ENCODE results near the gene OVOL1.

OVOL1 gene

GRCh38 chr11:65773784-65774411, 13.0 kb upstream of the OVOL1 start:
- TF ChIP-seq, protein P1, sequence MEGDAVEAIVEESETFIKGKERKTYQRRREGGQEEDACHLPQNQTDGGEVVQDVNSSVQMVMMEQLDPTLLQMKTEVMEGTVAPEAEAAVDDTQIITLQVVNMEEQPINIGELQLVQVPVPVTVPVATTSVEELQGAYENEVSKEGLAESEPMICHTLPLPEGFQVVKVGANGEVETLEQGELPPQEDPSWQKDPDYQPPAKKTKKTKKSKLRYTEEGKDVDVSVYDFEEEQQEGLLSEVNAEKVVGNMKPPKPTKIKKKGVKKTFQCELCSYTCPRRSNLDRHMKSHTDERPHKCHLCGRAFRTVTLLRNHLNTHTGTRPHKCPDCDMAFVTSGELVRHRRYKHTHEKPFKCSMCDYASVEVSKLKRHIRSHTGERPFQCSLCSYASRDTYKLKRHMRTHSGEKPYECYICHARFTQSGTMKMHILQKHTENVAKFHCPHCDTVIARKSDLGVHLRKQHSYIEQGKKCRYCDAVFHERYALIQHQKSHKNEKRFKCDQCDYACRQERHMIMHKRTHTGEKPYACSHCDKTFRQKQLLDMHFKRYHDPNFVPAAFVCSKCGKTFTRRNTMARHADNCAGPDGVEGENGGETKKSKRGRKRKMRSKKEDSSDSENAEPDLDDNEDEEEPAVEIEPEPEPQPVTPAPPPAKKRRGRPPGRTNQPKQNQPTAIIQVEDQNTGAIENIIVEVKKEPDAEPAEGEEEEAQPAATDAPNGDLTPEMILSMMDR (conservative IDR thresholded peaks at IDR 0.05; ENCODE audit: low read depth, low read length) = no peak
- DNase-seq (ENCODE audit: low read depth) = no peak
- no peak overlapping the region for H3K4me3 ChIP-seq (ENCODE audit: low read length)

DNA sequence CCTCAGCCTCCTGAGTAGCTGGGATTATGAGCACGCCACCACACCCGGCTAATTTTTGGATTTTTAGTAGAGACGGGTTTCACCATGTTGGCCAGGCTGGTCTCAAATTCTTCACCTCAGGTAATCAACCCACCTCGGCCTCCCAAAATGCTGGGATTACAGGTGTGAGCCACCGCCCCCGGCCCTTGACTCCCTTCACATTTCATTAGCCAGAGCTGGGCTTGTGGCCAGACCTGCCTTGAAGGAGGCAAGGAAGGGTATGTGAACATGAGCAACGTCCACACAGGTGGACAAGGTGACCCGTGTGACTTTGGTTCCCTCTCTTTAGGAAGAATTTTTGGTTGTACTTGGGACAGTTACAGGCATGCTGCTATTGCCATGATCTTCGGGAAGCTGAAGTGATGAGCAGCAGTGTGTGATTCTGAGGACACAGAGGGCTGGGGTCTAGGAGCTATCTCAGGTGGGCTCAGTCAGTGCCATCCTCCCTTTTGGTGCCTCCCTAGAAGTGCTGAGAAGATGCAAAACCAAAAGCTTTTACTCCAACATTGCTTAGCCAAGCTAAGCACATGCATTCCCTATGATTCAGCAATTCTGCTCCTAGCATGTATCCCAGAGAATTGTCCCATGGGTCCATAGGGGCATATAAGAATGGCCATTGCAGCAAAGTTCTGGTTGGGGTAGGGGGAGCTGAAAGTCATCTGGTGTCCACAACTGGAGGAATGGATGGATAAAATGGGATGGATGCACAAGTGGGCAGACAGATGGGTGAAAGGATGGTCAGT, 12.1 kb upstream of the OVOL1 start:
- TF ChIP-seq, protein P1 (conservative IDR thresholded peaks at IDR 0.05; ENCODE audit: low read depth, low read length) = no peak
- no peak for DNase-seq (ENCODE audit: low read depth)
- no peak overlapping the region for H3K4me3 ChIP-seq (ENCODE audit: low read length)

- DNase-seq (ENCODE audit: low read depth) = no peak
- H3K4me3 ChIP-seq (ENCODE audit: low read length) = no peak overlapping the region
- TF ChIP-seq, protein P1 (conservative IDR thresholded peaks at IDR 0.05; ENCODE audit: low read depth, low read length) = no peak
Measured at GRCh38 chr11:65776196-65776595, 10.7 kb upstream of the OVOL1 start.

DNA sequence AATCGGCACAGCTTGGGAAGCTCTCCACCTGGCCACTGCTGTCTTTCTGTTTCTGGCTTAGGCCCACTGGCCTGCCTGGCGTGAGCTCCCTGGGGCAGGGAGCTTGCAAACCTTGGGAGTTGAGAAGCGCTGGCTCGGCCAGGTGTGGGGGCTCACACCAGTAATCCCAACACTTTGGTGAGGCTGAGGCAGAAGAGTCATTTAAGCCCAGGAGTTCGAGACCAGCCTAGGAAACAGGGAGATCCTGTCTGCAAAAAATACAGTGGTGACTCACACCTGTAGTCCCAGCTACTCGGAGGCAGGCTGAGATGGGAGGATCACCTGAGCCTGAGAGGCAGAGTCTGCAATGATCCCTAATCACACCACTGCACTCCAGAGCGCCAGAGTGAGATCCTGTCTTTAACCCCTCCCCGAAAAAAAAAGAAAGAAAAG, 10.1 kb upstream of the OVOL1 start:
- no peak overlapping the region for H3K4me3 ChIP-seq (ENCODE audit: low read length)
- TF ChIP-seq, protein P1 (conservative IDR thresholded peaks at IDR 0.05; ENCODE audit: low read depth, low read length) = no peak
- DNase-seq (ENCODE audit: low read depth) = no peak

DNA sequence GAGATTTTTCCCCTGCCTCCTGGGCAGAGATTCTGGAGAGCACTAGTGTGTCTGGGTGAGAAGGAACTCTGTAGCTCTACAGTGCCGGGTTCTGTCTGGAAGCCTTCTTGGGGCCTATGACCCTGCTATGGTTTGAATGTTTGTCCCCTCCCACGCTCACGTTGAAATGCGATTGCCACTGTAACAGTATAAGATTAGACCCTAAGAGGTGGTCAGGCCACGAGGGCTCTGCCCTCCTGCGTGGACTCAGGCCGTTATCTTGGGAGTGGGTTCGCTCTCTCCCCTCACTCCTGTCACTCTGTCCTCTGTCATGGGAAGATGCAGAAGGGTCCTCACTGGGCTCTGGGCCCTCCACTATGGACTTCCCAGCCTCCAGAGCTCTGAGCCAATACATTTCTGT, 9.6 kb upstream of the OVOL1 start:
- TF ChIP-seq, protein P1 (conservative IDR thresholded peaks at IDR 0.05; ENCODE audit: low read depth, low read length) = no peak
- no peak overlapping the region for H3K4me3 ChIP-seq (ENCODE audit: low read length)

DNA sequence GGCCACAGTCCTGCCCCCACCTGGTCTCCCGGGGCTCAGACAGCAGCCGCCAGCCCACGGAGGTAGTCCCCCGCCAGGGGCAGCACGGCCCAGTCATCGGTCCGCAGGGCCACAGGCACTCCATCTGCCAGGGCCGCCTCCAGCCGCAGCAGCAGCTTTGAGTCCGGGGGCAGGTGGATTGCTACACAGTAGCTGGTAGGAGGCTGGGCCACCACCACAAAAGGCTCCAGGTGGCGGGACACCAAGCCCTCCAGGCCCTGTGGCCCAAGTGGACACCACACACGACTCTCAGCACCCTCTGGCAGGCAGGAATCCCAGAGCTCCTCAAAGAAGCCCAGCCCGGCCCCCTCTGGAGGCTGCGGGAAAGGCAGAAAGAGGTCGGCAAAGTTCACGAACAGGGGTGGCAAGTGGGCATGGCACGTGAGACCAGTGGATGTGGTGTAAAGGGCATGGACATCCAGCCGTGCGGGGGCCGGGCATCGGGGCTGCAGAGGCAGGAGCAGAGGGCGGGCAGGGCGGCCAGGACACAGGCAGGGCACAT, 9.0 kb upstream of the OVOL1 start:
- H3K4me3 ChIP-seq (ENCODE audit: low read length) = no peak overlapping the region
- TF ChIP-seq, protein P1 (conservative IDR thresholded peaks at IDR 0.05; ENCODE audit: low read depth, low read length) = no peak
- no peak for DNase-seq (ENCODE audit: low read depth)

More for the DNA sequence above, 9.6 kb upstream of the OVOL1 start:
- no peak for DNase-seq (ENCODE audit: low read depth)
